H54 (cell line): ENCODE measurements around the gene MDN1.

Experiments
- DNase-seq: peaks from one replicate; pipeline ENCODE4 v3.0.0; 2011; ENCODE audit warnings: low spot score, mixed read lengths; ENCODE audit not compliant: insufficient read length
- FAIRE-seq: peaks from 3 replicates; lab custom pipeline; 2011; peaks lifted over from hg19 to GRCh38; lab: Jason Lieb, UNC
- POLR2A ChIP-seq: IDR thresholded peaks from 2 replicates; pipeline ENCODE4 v1.6.1; 2011; ENCODE audit warnings: low read depth, mild to moderate bottlenecking, low read length

The MDN1 gene

GRCh38 chr6:89716532-89716931 is 103.1 kb downstream of the MDN1 start:
- no peak for FAIRE-seq
- TF ChIP-seq POLR2A: no peak
- no peak for DNase-seq

- DNase-seq (no peak), FAIRE-seq (no peak)
- no peak for TF ChIP-seq POLR2A
Measured at GRCh38 chr6:89711801-89712200, 107.8 kb downstream of the MDN1 start.

DNA sequence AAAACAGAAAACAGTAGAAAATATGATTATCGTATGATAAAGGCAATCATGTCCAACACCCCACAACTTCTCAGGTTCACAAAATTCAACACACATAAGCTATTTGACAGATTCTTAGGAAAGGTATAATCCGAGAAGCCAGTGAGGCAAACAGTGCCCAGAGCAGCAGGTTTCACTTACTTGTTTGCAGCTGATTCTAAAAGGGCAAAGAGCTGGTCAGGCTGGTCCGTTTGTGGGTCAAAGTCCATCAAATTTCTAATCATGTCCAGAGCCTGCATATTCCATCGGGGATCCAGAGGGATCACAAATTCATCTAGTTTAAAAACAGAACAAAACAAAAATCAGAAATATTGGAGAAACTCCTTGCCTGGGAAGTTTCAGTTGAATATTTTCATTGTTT is 111.3 kb downstream of the MDN1 start:
- no peak for FAIRE-seq
- DNase-seq: no peak
- TF ChIP-seq POLR2A: no peak

DNA sequence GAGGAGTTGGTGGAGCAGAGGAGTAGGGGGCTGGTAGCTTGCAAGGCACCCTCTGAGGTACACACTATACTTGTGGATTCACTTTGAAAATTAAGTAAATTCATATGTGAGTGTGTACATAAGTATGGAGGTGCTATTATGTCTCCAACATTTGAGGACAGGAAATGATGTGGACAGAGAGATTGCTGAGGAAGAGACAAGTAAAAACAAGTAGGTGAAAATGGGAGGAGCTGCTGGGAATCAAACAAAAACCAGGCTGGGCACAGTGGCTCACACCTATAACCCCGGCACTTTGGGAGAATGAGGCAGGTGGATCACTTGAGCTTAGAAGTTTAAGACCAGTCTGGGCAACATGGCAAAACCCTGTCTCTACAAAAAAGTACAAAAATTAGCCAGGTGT is 111.8 kb downstream of the MDN1 start:
- no peak for TF ChIP-seq POLR2A
- no peak for DNase-seq
- FAIRE-seq: no peak

DNA sequence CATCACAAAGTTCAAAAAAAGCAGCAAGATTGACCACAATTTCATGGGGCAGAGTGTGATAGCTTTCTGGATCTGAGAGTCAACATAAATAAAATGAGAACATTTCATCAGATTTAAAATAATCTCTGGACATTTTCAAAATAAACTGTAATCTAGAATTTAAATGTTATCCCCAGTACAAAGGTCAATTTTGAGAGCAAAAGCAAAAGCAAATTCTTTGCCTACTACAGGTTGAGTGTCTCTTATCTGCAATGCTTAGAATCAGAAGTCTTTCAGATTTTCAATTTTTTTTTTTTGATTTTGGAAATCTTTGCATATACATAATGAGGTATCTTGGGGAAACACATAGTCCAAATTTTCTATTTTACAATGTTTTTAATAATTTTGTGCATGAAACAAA is 113.5 kb downstream of the MDN1 start:
- TF ChIP-seq POLR2A: no peak
- FAIRE-seq (no peak), DNase-seq (no peak)

GRCh38 chr6:89703292-89703691 is 116.3 kb downstream of the MDN1 start:
- TF ChIP-seq POLR2A: no peak
- FAIRE-seq: no peak
- no peak for DNase-seq

GRCh38 chr6:89702349-89702748 is 117.2 kb downstream of the MDN1 start:
- no peak for DNase-seq
- no peak for TF ChIP-seq POLR2A
- no peak for FAIRE-seq

GRCh38 chr6:89695667-89696066 is 123.9 kb downstream of the MDN1 start:
- FAIRE-seq: no peak
- DNase-seq: no peak
- no peak for TF ChIP-seq POLR2A

DNA sequence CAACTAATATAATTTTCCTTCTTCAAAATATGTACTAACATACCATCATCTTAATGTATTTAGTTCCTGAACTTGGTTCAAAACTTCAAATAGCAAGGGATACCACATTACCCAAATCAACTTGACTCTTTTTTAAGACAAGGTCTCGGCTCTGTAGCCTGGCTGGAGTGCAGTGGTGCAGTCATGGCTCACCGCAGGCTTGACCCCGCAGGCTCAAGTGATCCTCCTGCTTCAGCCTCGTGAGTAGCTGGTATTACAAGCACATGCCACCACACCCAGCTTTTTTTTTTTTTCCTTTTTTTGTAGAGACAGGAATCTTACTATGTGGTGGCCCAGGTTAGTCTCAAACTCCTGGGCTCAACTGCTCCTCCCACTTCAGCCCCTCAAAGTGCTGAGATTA is 125.2 kb downstream of the MDN1 start:
- TF ChIP-seq POLR2A: no peak
- FAIRE-seq: no peak
- DNase-seq: no peak

- FAIRE-seq: no peak
Measured at GRCh38 chr6:89693207-89693606, 126.4 kb downstream of the MDN1 start.

DNA sequence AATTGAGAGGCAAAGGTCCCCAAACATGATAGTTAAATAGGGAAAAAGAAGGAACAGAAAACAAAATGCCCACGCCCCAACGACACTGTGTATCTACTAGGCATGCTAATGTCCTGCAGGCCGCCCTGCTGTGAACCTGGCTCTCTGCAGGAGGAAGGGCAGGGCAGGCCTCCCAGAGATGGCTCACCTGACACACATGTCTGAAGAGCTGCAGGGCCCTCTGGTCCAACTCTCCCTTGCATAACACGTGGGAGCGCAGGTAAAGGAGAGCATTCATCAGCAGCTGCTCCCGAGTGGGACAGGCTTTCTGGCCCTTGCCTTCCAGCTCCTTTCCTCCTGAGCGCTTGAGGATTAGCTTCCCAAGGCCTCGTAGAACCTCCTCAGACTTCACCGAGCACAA is 127.3 kb downstream of the MDN1 start:
- TF ChIP-seq POLR2A: no peak
- FAIRE-seq: no peak
- DNase-seq: no peak

More at GRCh38 chr6:89693207-89693606, 126.4 kb downstream of the MDN1 start:
- no peak for DNase-seq
- TF ChIP-seq POLR2A: no peak

DNA sequence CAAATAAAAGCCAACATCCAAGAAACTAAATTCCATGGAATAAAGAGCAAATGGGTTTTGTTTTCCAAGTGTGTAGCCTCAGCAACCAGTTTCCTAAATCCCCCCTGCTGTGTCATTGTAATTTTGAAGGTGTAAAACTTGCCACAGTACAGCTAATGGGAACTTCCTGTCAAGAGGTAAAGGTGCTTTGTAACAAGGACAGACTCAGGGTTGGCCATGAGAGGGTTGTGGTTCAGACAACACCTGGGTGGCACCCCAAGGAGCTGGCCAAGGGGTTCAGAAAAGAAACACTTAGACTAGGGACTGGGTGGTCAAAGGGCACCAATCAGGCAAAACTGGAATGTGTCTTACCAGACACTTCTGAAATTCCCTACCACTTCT is 128.7 kb downstream of the MDN1 start:
- no peak for TF ChIP-seq POLR2A
- DNase-seq (no peak), FAIRE-seq (no peak)

GRCh38 chr6:89689732-89690131 is 129.9 kb downstream of the MDN1 start:
- no peak for DNase-seq
- TF ChIP-seq POLR2A: no peak
- no peak for FAIRE-seq

- FAIRE-seq (no peak), DNase-seq (no peak)
- no peak for TF ChIP-seq POLR2A
Measured at GRCh38 chr6:89688328-89688727, 131.3 kb downstream of the MDN1 start.

DNA sequence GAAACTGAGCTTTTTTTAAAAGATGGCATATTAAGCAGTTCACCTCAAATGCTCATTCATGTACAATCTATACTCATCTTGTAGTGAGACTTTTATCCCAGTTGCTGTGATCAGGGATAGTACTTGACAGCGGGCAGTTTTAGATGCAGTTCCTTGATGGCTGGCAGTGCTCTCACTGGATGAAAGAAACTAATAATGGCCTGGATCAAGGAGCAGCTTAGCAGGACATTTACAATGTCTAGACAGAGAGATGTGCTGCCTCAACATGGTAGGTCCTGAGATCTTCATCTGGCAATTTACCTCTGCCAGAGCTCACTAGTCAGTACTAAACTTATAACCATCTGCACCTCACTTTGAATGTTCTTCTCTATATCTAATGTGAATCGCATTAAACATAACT is 134.3 kb downstream of the MDN1 start:
- DNase-seq: no peak
- no peak for FAIRE-seq
- no peak for TF ChIP-seq POLR2A

- no peak for TF ChIP-seq POLR2A
- FAIRE-seq: no peak
- DNase-seq: no peak
Measured at GRCh38 chr6:89682991-89683390, 136.6 kb downstream of the MDN1 start.
